Lower leg skin (tissue), 4 donors: ENCODE results near the gene C11orf98. TPM values are rescaled to one million over a fixed set of nuclear protein-coding genes. Genes with fewer than 3 reads are reported as not detected.
A peak's percentile ranks its signal among the peaks of the same experiment; 100 is the strongest.

ENCODE experiments used
- DNase-seq, 2 donors: peaks; one replicate each; pipeline ENCODE4 v3.0.0-alpha.2; 2019; ENCODE audit warnings: low spot score in 2 of 2
- H3K4me3 ChIP-seq: fragments of 200-600 bp; sonication (generic); 2 replicates; pipeline ENCODE4 v1.5.1; 2017; ENCODE audit warnings: mild to moderate bottlenecking, low read depth; ENCODE audit not compliant: poor library complexity, severe bottlenecking
- CTCF ChIP-seq, 3 donors: fragments of 450-650 bp; IDR thresholded peaks; one replicate each; pipeline ENCODE4 v1.5.1; 2016; ENCODE audit warnings: antibody characterized with exemption in 3 of 3, mild to moderate bottlenecking in 3 of 3, moderate library complexity in 2 of 3
- POLR2A ChIP-seq, 2 donors: fragments of 450-650 bp; IDR thresholded peaks; one replicate each; pipeline ENCODE4 v1.6.1; 2016 to 2017; ENCODE audit warnings: antibody characterized with exemption in 2 of 2, mild to moderate bottlenecking in 1 of 2, moderate library complexity in 1 of 2
- WGBS, 2 donors: methylation state at CpG; one replicate each; pipeline ENCODE4 v1.1.5; 2018; 5-methylcytosine and 5-hydroxymethylcytosine counted together
- intact Hi-C: fragments of 100-400 bp; cut with DNase I; formaldehyde crosslinking; loops from one replicate; pipeline ENCODE4 v1.15.0; 2023; ENCODE audit warnings: low total_unique reads
- total RNA-seq, 4 donors: library from RNA; depleted of rRNA; stranded (reverse); fragments of >200 nt; gene quantifications; one replicate each; pipeline ENCODE4 v1.1.0, GENCODE V29; 2016

The C11orf98 gene
- total RNA-seq, 4 donors from 2014 or later: 21.3 to 58.4 (median 31.4) TPM

GRCh38 chr11:62666259-62666926 is 1.4 kb upstream of the C11orf98 start:
- 22 to 53% methylated on average over 12 to 16 of the region's 16 CpGs for WGBS, 2 donors
- TF ChIP-seq CTCF (IDR thresholded peaks at IDR 0.05) (no peak), POLR2A (IDR thresholded peaks at IDR 0.05) (no peak)
- DNase-seq: no peak
- intact Hi-C loops: no loop called here
- peak overlapping the region; percentile 60 for H3K4me3 ChIP-seq

- intact Hi-C loops: no loop called here
- TF ChIP-seq CTCF (IDR thresholded peaks at IDR 0.05): no peak
- TF ChIP-seq POLR2A (IDR thresholded peaks at IDR 0.05): no peak
- WGBS, 2 donors: 1 to 2% methylated on average over 39 of the region's 39 CpGs
- peak overlapping the region; percentile 60 for H3K4me3 ChIP-seq
- no peak for DNase-seq
Measured at GRCh38 chr11:62665599-62666258, 719 bp upstream of the C11orf98 start.

GRCh38 chr11:62664405-62665074 is 470 bp downstream of the C11orf98 start:
- DNase-seq: no peak
- peak overlapping the region; percentile 60 for H3K4me3 ChIP-seq
- 2 to 3% methylated on average over 35 to 36 of the region's 36 CpGs for WGBS, 2 donors
- intact Hi-C loops: no loop called here
- TF ChIP-seq POLR2A (IDR thresholded peaks at IDR 0.05): no peak
- no peak for TF ChIP-seq CTCF (IDR thresholded peaks at IDR 0.05)

GRCh38 chr11:62656796-62657429 is 8.1 kb downstream of the C11orf98 start:
- H3K4me3 ChIP-seq: no peak overlapping the region
- intact Hi-C loops: no loop called here
- 55 to 59% methylated on average over 5 of the region's 5 CpGs for WGBS, 2 donors
- DNase-seq: no peak
- TF ChIP-seq CTCF (IDR thresholded peaks at IDR 0.05) (no peak), POLR2A (IDR thresholded peaks at IDR 0.05) (no peak)

GRCh38 chr11:62654297-62654696 is 10.7 kb downstream of the C11orf98 start:
- intact Hi-C loops: no loop called here
- H3K4me3 ChIP-seq: no peak overlapping the region
- WGBS, 2 donors: 89 to 93% methylated on average over 11 of the region's 11 CpGs
- no peak for TF ChIP-seq POLR2A (IDR thresholded peaks at IDR 0.05)
- TF ChIP-seq CTCF (IDR thresholded peaks at IDR 0.05): no peak
- DNase-seq: no peak
